Osteocyte (in vitro differentiated cells): ENCODE data around the gene TMEM266. TPM values are rescaled to one million over a fixed set of nuclear protein-coding genes. Genes with fewer than 3 reads are reported as not detected.

Experiments used
- DNase-seq: peaks from one replicate; pipeline ENCODE4 v3.0.0; 2021; ENCODE audit warnings: mixed read lengths; ENCODE audit not compliant: unreplicated experiment; ENCODE audit errors: extremely low spot score
- H3K27ac Mint-ChIP-seq: one replicate; pipeline ENCODE4 v1.8.0; 2021; ENCODE audit warnings: mild to moderate bottlenecking, mixed read lengths; ENCODE audit not compliant: unreplicated experiment
- H3K27me3 Mint-ChIP-seq: one replicate; pipeline ENCODE4 v1.8.0; 2021; ENCODE audit warnings: mixed read lengths; ENCODE audit not compliant: unreplicated experiment
- H3K36me3 Mint-ChIP-seq: one replicate; pipeline ENCODE4 v1.8.0; 2021; ENCODE audit warnings: mixed read lengths; ENCODE audit not compliant: unreplicated experiment
- H3K4me1 Mint-ChIP-seq: one replicate; pipeline ENCODE4 v1.8.0; 2021; ENCODE audit warnings: mixed read lengths; ENCODE audit not compliant: unreplicated experiment
- H3K4me3 Mint-ChIP-seq: one replicate; pipeline ENCODE4 v1.8.0; 2021; ENCODE audit warnings: mild to moderate bottlenecking, moderate library complexity, mixed read lengths; ENCODE audit not compliant: unreplicated experiment
- H3K9me3 Mint-ChIP-seq: one replicate; pipeline ENCODE4 v1.8.0; 2021; ENCODE audit warnings: mixed read lengths; ENCODE audit not compliant: unreplicated experiment
- CTCF ChIP-seq: fragments of 200-600 bp; sonication (generic); IDR thresholded peaks from 2 replicates; pipeline ENCODE4 v1.5.0; 2021; ENCODE audit warnings: antibody characterized with exemption, mild to moderate bottlenecking, moderate library complexity
- total RNA-seq: library from RNA; stranded (reverse); gene quantifications from 2 replicates; pipeline ENCODE4 v1.2.1, GENCODE V29; 2021

TMEM266 gene
- total RNA-seq, 1 donor from 2014 or later: not detected

GRCh38 chr15:76151599-76151974 lies 91.8 kb downstream of the TMEM266 start:
- no peak overlapping the region for H3K27ac Mint-ChIP-seq
- no peak overlapping the region for H3K4me3 Mint-ChIP-seq
- TF ChIP-seq CTCF: no peak
- no peaks in the 10 kb centered on the region for H3K36me3 Mint-ChIP-seq
- no peak for DNase-seq
- peaks cover 3% of the 10 kb centered on the region for H3K4me1 Mint-ChIP-seq
- H3K9me3 Mint-ChIP-seq: no peaks in the 10 kb centered on the region
- peaks cover 14% of the 10 kb centered on the region for H3K27me3 Mint-ChIP-seq

GRCh38 chr15:76152197-76152596 lies 92.4 kb downstream of the TMEM266 start:
- H3K27me3 Mint-ChIP-seq: peaks cover 10% of the 10 kb centered on the region
- DNase-seq: no peak
- no peak overlapping the region for H3K4me3 Mint-ChIP-seq
- no peaks in the 10 kb centered on the region for H3K9me3 Mint-ChIP-seq
- peaks cover 3% of the 10 kb centered on the region for H3K4me1 Mint-ChIP-seq
- no peak for TF ChIP-seq CTCF
- no peaks in the 10 kb centered on the region for H3K36me3 Mint-ChIP-seq
- no peak overlapping the region for H3K27ac Mint-ChIP-seq

- H3K4me3 Mint-ChIP-seq: no peak overlapping the region
- TF ChIP-seq CTCF: no peak
- H3K27me3 Mint-ChIP-seq: peaks cover 6% of the 10 kb centered on the region
- H3K4me1 Mint-ChIP-seq: no peaks in the 10 kb centered on the region
- H3K36me3 Mint-ChIP-seq: no peaks in the 10 kb centered on the region
- DNase-seq: no peak
- H3K9me3 Mint-ChIP-seq: no peaks in the 10 kb centered on the region
- H3K27ac Mint-ChIP-seq: no peak overlapping the region
These were observed 93.7 kb downstream of the TMEM266 start for GRCh38 chr15:76153241-76154197.

- no peaks in the 10 kb centered on the region for H3K36me3 Mint-ChIP-seq
- DNase-seq: no peak
- no peak overlapping the region for H3K4me3 Mint-ChIP-seq
- no peak overlapping the region for H3K27ac Mint-ChIP-seq
- no peaks in the 10 kb centered on the region for H3K9me3 Mint-ChIP-seq
- peaks cover 6% of the 10 kb centered on the region for H3K27me3 Mint-ChIP-seq
- H3K4me1 Mint-ChIP-seq: peaks cover 7% of the 10 kb centered on the region
- no peak for TF ChIP-seq CTCF
These were observed 95.9 kb downstream of the TMEM266 start for GRCh38 chr15:76155731-76156130.

- Mint-ChIP-seq H3K36me3 (no peaks in the 10 kb centered on the region), H3K4me1 (peaks cover 26% of the 10 kb centered on the region), H3K27me3 (peaks cover 6% of the 10 kb centered on the region), H3K27ac (no peak overlapping the region), H3K4me3 (no peak overlapping the region), H3K9me3 (no peaks in the 10 kb centered on the region)
- DNase-seq: no peak
- no peak for TF ChIP-seq CTCF
These were observed 98.4 kb downstream of the TMEM266 start for GRCh38 chr15:76158226-76158625.
